ENCODE data around the gene ADORA2A.

Gene ADORA2A

GRCh38 chr22:24393012-24393559 lies 34.3 kb upstream of the ADORA2A start:
- no peaks in the 10 kb centered on the region for H3K36me3 ChIP-seq (ENCODE audit: low read length)
- no peak for TF ChIP-seq CTCF (IDR thresholded peaks at IDR 0.05; ENCODE audit: insufficient read depth, low read length, poor library complexity, severe bottlenecking)
- no peak for TF ChIP-seq EZH2phosphoT487 (conservative IDR thresholded peaks at IDR 0.05; ENCODE audit: low read length)

GRCh38 chr22:24393848-24394247 lies 33.6 kb upstream of the ADORA2A start:
- no peaks in the 10 kb centered on the region for H3K9me2 ChIP-seq (replicated peaks; ENCODE audit: insufficient read depth, low read length)
- no peaks in the 10 kb centered on the region for H3K27me3 ChIP-seq (ENCODE audit: low read length)
- H4K20me1 ChIP-seq (ENCODE audit: low read depth, low read length) = no peaks in the 10 kb centered on the region
- H3K9me3 ChIP-seq (ENCODE audit: insufficient read depth, low read length) = no peaks in the 10 kb centered on the region
- H3K4me3 ChIP-seq (ENCODE audit: insufficient read depth, low read length, poor library complexity, severe bottlenecking) = no peak overlapping the region
- H3F3A ChIP-seq (ENCODE audit: insufficient read depth) = peaks cover 16% of the 10 kb centered on the region; the same call in 1 of the 2 replicates
- H3K4me2 ChIP-seq (ENCODE audit: low read depth, low read length, poor library complexity, severe bottlenecking) = no peak overlapping the region
- no peak overlapping the region for H3K9ac ChIP-seq (ENCODE audit: low read length)
- TF ChIP-seq CTCF (IDR thresholded peaks at IDR 0.05; ENCODE audit: insufficient read depth, low read length, poor library complexity, severe bottlenecking) = no peak
- TF ChIP-seq EZH2phosphoT487 (conservative IDR thresholded peaks at IDR 0.05; ENCODE audit: low read length) = no peak
- no peaks in the 10 kb centered on the region for H3K79me2 ChIP-seq (ENCODE audit: insufficient read depth, low read length)
- 0 out of 2 replicates have a peak, but pooled peaks cover 1% of the 10 kb centered on the region for H3K36me3 ChIP-seq (ENCODE audit: low read length)
- no peak overlapping the region for H2AFZ ChIP-seq (ENCODE audit: low read depth, low read length, severe bottlenecking)
- no peak overlapping the region for H3K27ac ChIP-seq (ENCODE audit: low read depth, low read length)

More at GRCh38 chr22:24393012-24393559, 34.3 kb upstream of the ADORA2A start:
- no peaks in the 10 kb centered on the region for H3K9me3 ChIP-seq (ENCODE audit: insufficient read depth, low read length)
- H3F3A ChIP-seq (ENCODE audit: insufficient read depth) = peaks cover 9% of the 10 kb centered on the region; the same call in 1 of the 2 replicates
- no peaks in the 10 kb centered on the region for H3K27me3 ChIP-seq (ENCODE audit: low read length)
- H2AFZ ChIP-seq (ENCODE audit: low read depth, low read length, severe bottlenecking) = no peak overlapping the region
- no peak overlapping the region for H3K27ac ChIP-seq (ENCODE audit: low read depth, low read length)
- no peaks in the 10 kb centered on the region for H4K20me1 ChIP-seq (ENCODE audit: low read depth, low read length)
- no peak overlapping the region for H3K4me3 ChIP-seq (ENCODE audit: insufficient read depth, low read length, poor library complexity, severe bottlenecking)
- H3K9ac ChIP-seq (ENCODE audit: low read length) = no peak overlapping the region
- H3K4me2 ChIP-seq (ENCODE audit: low read depth, low read length, poor library complexity, severe bottlenecking) = no peak overlapping the region
- no peaks in the 10 kb centered on the region for H3K9me2 ChIP-seq (replicated peaks; ENCODE audit: insufficient read depth, low read length)
- no peaks in the 10 kb centered on the region for H3K79me2 ChIP-seq (ENCODE audit: insufficient read depth, low read length)

- H3K9ac ChIP-seq (ENCODE audit: low read length) = no peak overlapping the region
- peaks cover 18% of the 10 kb centered on the region; the same call in 1 of the 2 replicates for H3F3A ChIP-seq (ENCODE audit: insufficient read depth)
- H3K36me3 ChIP-seq (ENCODE audit: low read length) = 0 out of 2 replicates have a peak, but pooled peaks cover 2% of the 10 kb centered on the region
- no peaks in the 10 kb centered on the region for H4K20me1 ChIP-seq (ENCODE audit: low read depth, low read length)
- no peaks in the 10 kb centered on the region for H3K27me3 ChIP-seq (ENCODE audit: low read length)
- no peak overlapping the region for H3K27ac ChIP-seq (ENCODE audit: low read depth, low read length)
- no peak overlapping the region for H2AFZ ChIP-seq (ENCODE audit: low read depth, low read length, severe bottlenecking)
- H3K9me2 ChIP-seq (replicated peaks; ENCODE audit: insufficient read depth, low read length) = no peaks in the 10 kb centered on the region
- H3K4me3 ChIP-seq (ENCODE audit: insufficient read depth, low read length, poor library complexity, severe bottlenecking) = no peak overlapping the region
- H3K4me2 ChIP-seq (ENCODE audit: low read depth, low read length, poor library complexity, severe bottlenecking) = no peak overlapping the region
- TF ChIP-seq EZH2phosphoT487 (conservative IDR thresholded peaks at IDR 0.05; ENCODE audit: low read length) (no peak), CTCF (IDR thresholded peaks at IDR 0.05; ENCODE audit: insufficient read depth, low read length, poor library complexity, severe bottlenecking) (no peak)
- no peaks in the 10 kb centered on the region for H3K9me3 ChIP-seq (ENCODE audit: insufficient read depth, low read length)
- no peaks in the 10 kb centered on the region for H3K79me2 ChIP-seq (ENCODE audit: insufficient read depth, low read length)
These were observed 33.1 kb upstream of the ADORA2A start for GRCh38 chr22:24394254-24394653.
